Tibial artery (tissue), 4 donors: Measurements from ENCODE around the gene EHD3.

Experiments
- DNase-seq, 2 donors: peaks; one replicate each; pipeline ENCODE4 v3.0.0-alpha.2; 2019
- H3K27ac ChIP-seq, 2 donors: fragments of 200-600 bp; sonication (generic) in 1 of 2; 1 replicate in 1 of 2; 2 replicates in 1 of 2; pipeline ENCODE4 v1.5.1; 2018 to 2019; ENCODE audit warnings: mild to moderate bottlenecking in 1 of 2
- H3K27me3 ChIP-seq, 2 donors: fragments of 200-600 bp; sonication (generic) in 1 of 2; one replicate each; pipeline versions ENCODE4 v1.5.1 to v1.6.0; 2016 to 2019
- H3K36me3 ChIP-seq, 3 donors: fragments of 200-600 bp; sonication (generic) in 2 of 3; one replicate each; pipeline ENCODE4 v1.5.1; 2016 to 2019; ENCODE audit warnings: mild to moderate bottlenecking in 2 of 3
- H3K4me1 ChIP-seq, 4 donors: fragments of 200-600 bp; sonication (generic) in 2 of 4; 1 replicate in 3 of 4; 2 replicates in 1 of 4; pipeline ENCODE4 v1.5.1; 2016 to 2019
- H3K4me3 ChIP-seq, 2 donors: fragments of 200-600 bp; sonication (generic) in 1 of 2; 1 replicate in 1 of 2; 2 replicates in 1 of 2; pipeline ENCODE4 v1.5.1; 2018 to 2019; ENCODE audit warnings: mild to moderate bottlenecking in 2 of 2
- H3K9me3 ChIP-seq, 3 donors: fragments of 200-600 bp; sonication (generic) in 1 of 3; one replicate each; pipeline ENCODE4 v1.5.1; 2016 to 2019
- CTCF ChIP-seq, 2 experiments: fragments of 200-600 bp in 1 of 2; fragments of 450-650 bp in 1 of 2; IDR thresholded peaks; one replicate each; pipeline ENCODE4 v1.5.1; 2017 to 2019; ENCODE audit warnings: antibody characterized with exemption in 2 of 2, mild to moderate bottlenecking in 1 of 2, moderate library complexity in 1 of 2
- intact Hi-C: fragments of 100-400 bp; cut with DNase I; formaldehyde crosslinking; loops from one replicate; pipeline ENCODE4 v1.15.0; 2023; ENCODE audit warnings: low total_unique reads

EHD3 gene

GRCh38 chr2:31191931-31192330, 42.0 kb upstream of the EHD3 start:
- no peak overlapping the region for H3K27ac ChIP-seq
- H3K9me3 ChIP-seq: no peaks in the 10 kb centered on the region
- intact Hi-C loops: no loop called here
- TF ChIP-seq CTCF (IDR thresholded peaks at IDR 0.05): no peak
- no peak overlapping the region for H3K4me3 ChIP-seq
- no peaks in the 10 kb centered on the region for H3K4me1 ChIP-seq
- DNase-seq: no peak
- no peaks in the 10 kb centered on the region for H3K27me3 ChIP-seq
- no peaks in the 10 kb centered on the region for H3K36me3 ChIP-seq

DNA sequence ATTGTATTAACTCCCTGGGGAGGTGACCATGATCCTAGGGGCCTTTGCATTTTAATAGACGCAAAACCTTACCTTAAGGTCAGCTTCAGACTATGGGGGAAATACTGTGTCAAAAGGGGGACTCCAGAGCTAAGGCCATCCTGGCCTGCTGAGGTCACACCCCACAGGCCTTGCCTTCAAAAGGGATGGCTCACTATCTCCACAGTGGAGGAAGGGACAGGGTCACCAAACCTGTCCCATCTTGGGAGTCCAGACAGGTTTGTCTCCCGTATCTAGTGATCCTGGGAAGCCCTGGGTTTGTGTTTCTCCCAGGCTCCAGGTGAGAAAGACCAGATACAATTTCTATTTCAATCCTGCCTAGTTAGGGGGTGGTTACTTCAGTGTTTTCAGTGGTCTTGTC, 41.6 kb upstream of the EHD3 start:
- no peak overlapping the region for H3K27ac ChIP-seq
- H3K27me3 ChIP-seq: no peaks in the 10 kb centered on the region
- no peak for TF ChIP-seq CTCF (IDR thresholded peaks at IDR 0.05)
- no peaks in the 10 kb centered on the region for H3K36me3 ChIP-seq
- intact Hi-C loops: no loop called here
- no peak overlapping the region for H3K4me3 ChIP-seq
- no peak for DNase-seq
- H3K4me1 ChIP-seq: no peaks in the 10 kb centered on the region
- no peaks in the 10 kb centered on the region for H3K9me3 ChIP-seq

GRCh38 chr2:31192851-31193392, 41.0 kb upstream of the EHD3 start:
- no peak for DNase-seq
- intact Hi-C loops: no loop called here
- TF ChIP-seq CTCF (IDR thresholded peaks at IDR 0.05): no peak
- H3K4me1 ChIP-seq: no peaks in the 10 kb centered on the region
- H3K4me3 ChIP-seq: no peak overlapping the region
- no peaks in the 10 kb centered on the region for H3K9me3 ChIP-seq
- H3K36me3 ChIP-seq: no peaks in the 10 kb centered on the region
- H3K27ac ChIP-seq: no peak overlapping the region
- no peaks in the 10 kb centered on the region for H3K27me3 ChIP-seq

DNA sequence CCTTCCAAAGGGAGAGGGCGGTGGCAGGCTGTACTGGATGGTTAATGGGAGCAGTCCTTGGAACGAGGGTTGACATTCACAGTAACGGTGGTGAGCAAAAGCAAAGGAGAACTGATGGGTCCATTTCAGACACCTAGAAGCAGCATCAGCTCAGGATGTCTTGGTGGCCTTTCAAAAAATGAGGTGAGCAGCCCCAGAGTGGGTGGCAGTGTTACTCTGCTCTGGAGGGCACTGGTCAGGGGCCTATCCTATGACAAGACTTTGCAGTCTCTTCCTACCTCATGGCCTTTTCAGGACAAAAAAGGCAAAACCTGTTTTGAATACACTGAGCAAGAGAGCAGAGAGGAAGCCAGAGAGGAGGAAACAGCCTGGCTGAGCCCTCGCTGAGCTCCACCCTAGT, 40.1 kb upstream of the EHD3 start:
- no peaks in the 10 kb centered on the region for H3K9me3 ChIP-seq
- TF ChIP-seq CTCF (IDR thresholded peaks at IDR 0.05): no peak
- H3K4me3 ChIP-seq: no peak overlapping the region
- intact Hi-C loops: no loop called here
- H3K27me3 ChIP-seq: no peaks in the 10 kb centered on the region
- no peaks in the 10 kb centered on the region for H3K36me3 ChIP-seq
- no peak for DNase-seq
- H3K27ac ChIP-seq: no peak overlapping the region
- H3K4me1 ChIP-seq: no peaks in the 10 kb centered on the region

- H3K27me3 ChIP-seq: no peaks in the 10 kb centered on the region
- H3K36me3 ChIP-seq: no peaks in the 10 kb centered on the region
These were observed 37.3 kb upstream of the EHD3 start for GRCh38 chr2:31196622-31197021.

More at GRCh38 chr2:31196622-31197021, 37.3 kb upstream of the EHD3 start:
- Histone ChIP-seq H3K4me3 (no peak overlapping the region), H3K4me1 (no peaks in the 10 kb centered on the region), H3K9me3 (no peaks in the 10 kb centered on the region), H3K27ac (no peak overlapping the region)
- intact Hi-C loops: no loop called here
- no peak for DNase-seq
- TF ChIP-seq CTCF (IDR thresholded peaks at IDR 0.05): no peak
